T-cell (primary cell): ENCODE measurements around the gene CDH18. TPM values are rescaled to one million over a fixed set of nuclear protein-coding genes. Genes with fewer than 3 reads are reported as not detected.
"Not testable (repeated sequence)": the region's sequence is repeated elsewhere in the genome, so short reads cannot be mapped to it uniquely, and the experiment has no call there.

ENCODE experiments used
- ATAC-seq, 4 experiments: fragments of 200-7000 bp in 3 of 4; fragments of 150-1000 bp in 1 of 4; cut with Tn5 transposase; replicated peaks in 1 of 4; 1 replicate in 3 of 4; 2 replicates in 1 of 4; pipeline ENCODE4 v1.10.0; 2021; ENCODE audit warnings: moderate library complexity in 3 of 4, mild to moderate bottlenecking in 2 of 4, moderate number of reproducible peaks in 1 of 4
- CTCF ChIA-PET, 2 donors: fragments of 300-600 bp; sonication (Branson Sonifier 250); formaldehyde crosslinking; loops; one replicate each; lab custom pipeline; 2022; ENCODE audit warnings: antibody characterized with exemption in 2 of 2; lab: Charles Lee
- POLR2A ChIA-PET, 2 donors: fragments of 300-600 bp; sonication (Branson Sonifier 250); formaldehyde crosslinking; loops; one replicate each; lab custom pipeline; 2022; ENCODE audit warnings: antibody characterized with exemption in 2 of 2; lab: Charles Lee
- DNase-seq, 35 experiments: peaks; one replicate each; pipeline versions ENCODE4 v3.0.0 to v3.0.0-alpha.2; 2013 to 2023
- H3K27ac ChIP-seq: one replicate; pipeline ENCODE4 v1.5.1; 2013; ENCODE audit warnings: low read length
- H3K27me3 ChIP-seq, 2 experiments: replicated peaks in 1 of 2; 1 replicate in 1 of 2; 2 replicates in 1 of 2; pipeline versions ENCODE4 v1.6.1 to v1.7.0; 2013; ENCODE audit warnings: low read length in 1 of 2, mixed read lengths in 1 of 2; ENCODE audit not compliant: control insufficient read depth in 2 of 2, insufficient read depth in 2 of 2; ENCODE audit errors: extremely low read depth in 1 of 2
- H3K36me3 ChIP-seq, 2 donors: 1 replicate in 1 of 2; 2 replicates in 1 of 2; pipeline versions ENCODE4 v1.6.1 to v1.7.0; 2013; ENCODE audit warnings: low read length in 1 of 2; ENCODE audit not compliant: control insufficient read depth in 2 of 2, insufficient read depth in 1 of 2; ENCODE audit errors: extremely low read depth in 1 of 2
- H3K4me1 ChIP-seq, 2 experiments: 1 replicate in 1 of 2; 2 replicates in 1 of 2; pipeline versions ENCODE4 v1.6.1 to v1.7.0; 2013; ENCODE audit warnings: low read length in 2 of 2, mixed read lengths in 1 of 2; ENCODE audit not compliant: insufficient read depth in 2 of 2, control insufficient read depth in 1 of 2; ENCODE audit errors: extremely low read depth in 1 of 2
- H3K4me3 ChIP-seq, 2 donors: 1 replicate in 1 of 2; 2 replicates in 1 of 2; pipeline versions ENCODE4 v1.5.1 to v1.7.0; 2013; ENCODE audit warnings: mild to moderate bottlenecking in 2 of 2, low read length in 1 of 2, moderate library complexity in 1 of 2; ENCODE audit not compliant: control insufficient read depth in 1 of 2; ENCODE audit errors: extremely low read depth in 1 of 2
- H3K9me3 ChIP-seq: 2 replicates; pipeline ENCODE4 v1.7.0; 2013
- H3K27ac Mint-ChIP-seq, 2 donors: one replicate each; pipeline ENCODE4 v1.8.0; 2020 to 2021; ENCODE audit warnings: mild to moderate bottlenecking in 2 of 2, mixed read lengths in 2 of 2
- H3K27me3 Mint-ChIP-seq, 2 donors: one replicate each; pipeline ENCODE4 v1.8.0; 2021 to 2022; ENCODE audit warnings: mixed read lengths in 2 of 2
- H3K36me3 Mint-ChIP-seq: one replicate; pipeline ENCODE4 v1.8.0; 2021; ENCODE audit warnings: mixed read lengths
- H3K4me1 Mint-ChIP-seq, 3 donors: one replicate each; pipeline ENCODE4 v1.8.0; 2020 to 2022; ENCODE audit warnings: mixed read lengths in 3 of 3, mild to moderate bottlenecking in 1 of 3
- H3K4me3 Mint-ChIP-seq, 3 donors: one replicate each; pipeline ENCODE4 v1.8.0; 2020 to 2022; ENCODE audit warnings: mild to moderate bottlenecking in 3 of 3, mixed read lengths in 3 of 3, moderate library complexity in 3 of 3
- H3K9me3 Mint-ChIP-seq, 3 donors: one replicate each; pipeline ENCODE4 v1.8.0; 2020 to 2022; ENCODE audit warnings: mixed read lengths in 3 of 3
- WGBS: methylation state at CpG from one replicate; pipeline ENCODE4 v1.1.5; 2013; ENCODE audit warnings: missing lambda C conversion rate; ENCODE audit not compliant: insufficient coverage; 5-methylcytosine and 5-hydroxymethylcytosine counted together
- total RNA-seq, 35 experiments: library from RNA in 6 of 35; stranded (reverse) in 6 of 35; fragments of 120-200 nt in 1 of 35; gene quantifications; one replicate each; pipeline versions ENCODE4 v1.2.1 to v1.2.4 and lab custom pipeline; 2013 to 2026

CDH18 gene
- total RNA-seq, 5 donors from 2014 or later (not counting 1 experiment from before 2014, with no cell fraction given) = not detected

DNA sequence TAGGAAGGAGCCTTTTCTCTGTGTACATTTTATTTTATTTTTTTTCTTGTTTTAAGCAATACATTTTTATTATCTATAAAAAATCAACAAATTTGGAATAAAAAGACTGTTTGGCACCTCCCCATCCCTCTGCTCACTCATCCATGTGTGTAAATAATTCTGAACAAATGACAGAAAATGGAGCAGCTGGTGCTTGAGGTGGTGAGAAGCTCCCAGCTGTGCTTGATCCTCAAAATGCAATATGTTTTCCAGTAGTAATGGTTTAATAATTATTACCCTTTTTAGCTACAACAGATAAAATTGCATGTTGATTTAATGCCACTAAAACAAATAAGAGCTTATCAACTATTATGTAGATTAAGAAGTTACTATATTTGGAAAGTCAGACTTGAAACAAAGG lies 132.5 kb downstream of the CDH18 start:
- no peak overlapping the region for H3K27ac ChIP-seq
- no peak overlapping the region for H3K4me3 ChIP-seq
- H3K4me1 Mint-ChIP-seq = no peaks in the 10 kb centered on the region
- H3K27ac Mint-ChIP-seq = no peak overlapping the region
- no peaks in the 10 kb centered on the region for H3K36me3 ChIP-seq
- DNase-seq = no peak
- H3K4me3 Mint-ChIP-seq = no peak overlapping the region
- peaks cover 0 to 19% (median 8%) of the 10 kb centered on the region in 3 donors for H3K9me3 Mint-ChIP-seq
- no peaks in the 10 kb centered on the region for H3K27me3 Mint-ChIP-seq
- ChIA-PET POLR2A (no interaction called here), CTCF (no interaction called here)
- H3K4me1 ChIP-seq = no peaks in the 10 kb centered on the region
- ATAC-seq = no peak
- H3K36me3 Mint-ChIP-seq = no peaks in the 10 kb centered on the region
- H3K9me3 ChIP-seq = no peaks in the 10 kb centered on the region
- H3K27me3 ChIP-seq = no peaks in the 10 kb centered on the region

DNA sequence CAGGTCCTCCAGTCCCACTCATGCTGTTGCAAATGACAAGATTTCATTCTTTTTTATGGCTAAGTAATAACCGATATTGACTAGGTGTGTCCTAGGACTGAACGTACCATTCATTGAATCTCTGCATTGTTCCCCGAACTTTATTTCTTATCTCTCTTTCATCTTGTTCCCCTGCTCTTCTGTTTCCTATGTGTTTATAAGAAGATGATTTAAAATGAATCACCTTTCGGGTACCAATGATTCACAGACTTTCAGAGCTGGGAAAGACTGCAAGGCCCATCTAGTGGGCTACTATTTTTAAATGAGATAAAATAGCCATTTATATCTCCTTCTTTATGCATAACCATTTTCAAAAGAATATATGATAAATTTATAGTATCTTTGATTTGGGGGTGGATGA lies 133.0 kb downstream of the CDH18 start:
- Histone ChIP-seq H3K4me1 (no peaks in the 10 kb centered on the region), H3K9me3 (no peaks in the 10 kb centered on the region), H3K4me3 (no peak overlapping the region), H3K27me3 (no peaks in the 10 kb centered on the region), H3K36me3 (no peaks in the 10 kb centered on the region), H3K27ac (no peak overlapping the region)
- Mint-ChIP-seq H3K4me1 (no peaks in the 10 kb centered on the region), H3K36me3 (no peaks in the 10 kb centered on the region), H3K9me3 (peaks cover 0 to 19% (median 7%) of the 10 kb centered on the region in 3 donors), H3K27me3 (no peaks in the 10 kb centered on the region), H3K27ac (no peak overlapping the region), H3K4me3 (no peak overlapping the region)
- ChIA-PET CTCF (no interaction called here), POLR2A (no interaction called here)
- no peak for ATAC-seq
- DNase-seq = no peak
- WGBS = no CpG with 5 or more reads among the region's 4 CpGs

DNA sequence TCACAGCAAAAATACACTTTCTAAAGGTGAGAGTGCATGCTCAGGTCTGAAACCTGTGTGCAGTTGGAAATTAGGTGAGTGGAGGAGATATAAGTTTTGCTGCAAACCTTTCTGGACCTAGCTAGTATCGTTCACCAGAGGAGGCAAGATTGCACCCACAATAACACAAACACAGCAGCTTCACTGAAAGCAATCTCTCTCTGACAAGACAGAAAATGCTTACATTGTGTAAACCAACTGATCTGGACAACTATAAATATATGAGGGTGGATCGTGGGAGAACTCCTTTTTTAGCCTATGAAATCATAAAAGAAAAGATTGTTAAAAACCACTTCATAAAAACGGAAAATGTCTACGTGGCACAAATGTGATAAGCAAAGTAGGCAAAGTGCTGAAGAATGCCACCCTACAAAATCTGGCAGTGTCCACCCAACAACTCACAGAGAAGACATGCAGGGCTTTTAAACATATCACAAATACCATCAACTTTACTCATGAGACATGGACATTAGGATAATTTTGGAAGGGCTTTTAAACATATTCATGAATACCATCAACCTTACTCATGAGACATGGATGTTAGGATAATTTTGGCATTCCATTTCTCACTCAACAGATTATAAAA lies 134.3 kb downstream of the CDH18 start:
- Mint-ChIP-seq H3K27me3 (no peaks in the 10 kb centered on the region), H3K9me3 (peaks cover 3 to 15% (median 6%) of the 10 kb centered on the region in 3 donors), H3K4me3 (no peak overlapping the region), H3K4me1 (no peaks in the 10 kb centered on the region), H3K36me3 (no peaks in the 10 kb centered on the region), H3K27ac (no peak overlapping the region)
- ChIA-PET POLR2A (no interaction called here), CTCF (no interaction called here)
- H3K27me3 ChIP-seq = no peaks in the 10 kb centered on the region
- H3K36me3 ChIP-seq = no peaks in the 10 kb centered on the region
- no peaks in the 10 kb centered on the region for H3K4me1 ChIP-seq
- ATAC-seq (no peak), DNase-seq (no peak)
- no peak overlapping the region for H3K4me3 ChIP-seq
- no peak overlapping the region for H3K27ac ChIP-seq
- no CpG with 5 or more reads among the region's 4 CpGs for WGBS
- H3K9me3 ChIP-seq = no peaks in the 10 kb centered on the region

DNA sequence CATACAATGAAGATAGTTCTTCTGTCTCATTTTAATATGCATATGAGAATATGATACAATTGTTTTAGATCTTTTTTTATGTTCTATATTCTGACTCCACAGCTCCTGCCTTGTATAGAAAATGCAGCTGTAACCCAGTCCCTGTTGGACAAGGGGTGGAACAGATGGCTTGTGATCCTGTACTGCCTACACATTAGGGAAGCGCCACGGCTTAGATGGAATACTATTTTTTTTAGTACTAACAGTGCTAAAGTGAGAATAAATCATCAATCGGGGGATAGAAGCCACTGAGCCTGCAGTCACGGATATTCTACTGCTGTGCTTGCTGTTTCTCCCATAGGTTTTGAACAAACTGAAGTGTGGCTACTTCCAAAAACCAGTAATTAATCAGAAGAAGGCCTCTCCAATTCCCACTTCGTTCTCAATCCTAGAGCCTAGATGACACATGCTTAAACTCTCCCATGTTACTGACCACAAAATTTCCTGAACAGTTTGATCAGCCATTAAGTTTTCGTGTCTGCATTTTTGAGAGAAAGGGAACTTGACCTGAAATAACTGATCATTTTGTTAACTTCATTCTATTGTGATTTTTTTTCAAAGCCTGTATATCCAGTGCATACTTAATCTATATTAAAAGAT lies 150.3 kb downstream of the CDH18 start:
- POLR2A ChIA-PET = no interaction called here
- no peaks in the 10 kb centered on the region for H3K4me1 Mint-ChIP-seq
- Histone ChIP-seq H3K27me3 (no peaks in the 10 kb centered on the region), H3K4me1 (no peaks in the 10 kb centered on the region), H3K4me3 (no peak overlapping the region), H3K27ac (no peak overlapping the region), H3K9me3 (no peaks in the 10 kb centered on the region), H3K36me3 (no peaks in the 10 kb centered on the region)
- H3K36me3 Mint-ChIP-seq = no peaks in the 10 kb centered on the region
- no peaks in the 10 kb centered on the region for H3K27me3 Mint-ChIP-seq
- peaks cover 8 to 36% (median 25%) of the 10 kb centered on the region in 3 donors for H3K9me3 Mint-ChIP-seq
- H3K27ac Mint-ChIP-seq = no peak overlapping the region
- 49% methylated on average over 3 of the region's 6 CpGs for WGBS
- no peak overlapping the region for H3K4me3 Mint-ChIP-seq
- CTCF ChIA-PET = no interaction called here
- DNase-seq = no peak
- ATAC-seq = no peak

DNA sequence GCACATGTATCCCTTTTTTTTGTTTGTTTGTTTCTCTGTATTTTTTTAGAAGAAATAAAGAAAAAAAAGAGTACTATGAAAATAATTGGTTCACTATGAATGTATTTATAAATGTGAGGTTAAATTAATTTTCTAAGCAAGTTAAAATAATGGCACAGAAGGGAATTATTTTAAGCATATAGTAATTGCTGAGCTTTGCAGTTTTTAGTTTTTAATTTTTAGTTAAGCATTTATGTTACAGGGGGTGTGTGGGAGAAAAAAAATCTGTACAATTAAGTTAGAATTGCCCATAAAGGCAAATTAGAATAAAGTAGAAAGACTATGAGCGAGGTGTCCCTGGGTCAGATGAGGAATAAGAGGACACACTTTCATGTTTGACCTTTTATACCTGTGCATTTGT lies 152.6 kb downstream of the CDH18 start:
- Mint-ChIP-seq H3K27ac (no peak overlapping the region), H3K4me1 (no peaks in the 10 kb centered on the region), H3K27me3 (no peaks in the 10 kb centered on the region), H3K36me3 (no peaks in the 10 kb centered on the region), H3K4me3 (no peak overlapping the region), H3K9me3 (peaks cover 22 to 45% (median 29%) of the 10 kb centered on the region in 3 donors)
- H3K36me3 ChIP-seq = no peaks in the 10 kb centered on the region
- WGBS = no CpG with 5 or more reads among the region's 1 CpG
- no peak for ATAC-seq
- no peaks in the 10 kb centered on the region for H3K9me3 ChIP-seq
- H3K27me3 ChIP-seq = no peaks in the 10 kb centered on the region
- DNase-seq = no peak
- no peak overlapping the region for H3K27ac ChIP-seq
- ChIA-PET CTCF (no interaction called here), POLR2A (no interaction called here)
- H3K4me1 ChIP-seq = no peaks in the 10 kb centered on the region
- no peak overlapping the region for H3K4me3 ChIP-seq

DNA sequence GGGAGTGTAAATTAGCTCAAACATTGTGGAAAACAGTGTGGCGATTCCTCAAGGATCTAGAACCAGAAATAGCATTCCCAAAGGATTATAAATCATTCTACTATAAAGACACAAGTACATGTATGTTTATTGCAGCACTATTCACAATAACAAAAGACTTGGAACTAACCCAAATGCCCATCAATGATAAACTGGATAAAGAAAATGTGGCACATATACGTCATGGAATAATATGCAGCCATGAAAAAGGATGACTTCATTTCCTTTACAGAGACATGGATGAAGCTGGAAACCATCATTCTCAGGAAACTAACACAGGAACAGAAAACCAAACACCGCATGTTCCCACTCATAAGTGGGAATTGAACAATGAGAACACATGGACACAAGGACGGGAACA lies 175.3 kb downstream of the CDH18 start:
- peaks cover 14 to 20% (median 14%) of the 10 kb centered on the region in 3 donors for H3K9me3 Mint-ChIP-seq
- DNase-seq, POLR2A ChIA-PET, H3K4me1 ChIP-seq, H3K27ac Mint-ChIP-seq, H3K27me3 Mint-ChIP-seq, H3K36me3 ChIP-seq, H3K4me1 Mint-ChIP-seq, CTCF ChIA-PET, H3K36me3 Mint-ChIP-seq, H3K27me3 ChIP-seq, H3K9me3 ChIP-seq, H3K4me3 Mint-ChIP-seq, ATAC-seq, H3K27ac ChIP-seq, H3K4me3 ChIP-seq: not testable (repeated sequence)
- WGBS = no CpG with 5 or more reads among the region's 4 CpGs
